Measurements from ENCODE around the gene OR51B2. TPM values are rescaled to one million over a fixed set of nuclear protein-coding genes. Genes with fewer than 3 reads are reported as not detected.
"Not testable (repeated sequence)": the region's sequence is repeated elsewhere in the genome, so short reads cannot be mapped to it uniquely, and the experiment has no call there.

Gene OR51B2
- total and polyA plus RNA-seq, 7 experiments from 2014 or later = not detected

GRCh38 chr11:5363679-5364078 is 39.6 kb upstream of the OR51B2 start:
- no peak overlapping the region for H3K4me3 Mint-ChIP-seq
- H3K4me3 ChIP-seq (ENCODE audit: low read length) = no peak overlapping the region
- intact Hi-C loops (cut with micrococcal nuclease) = no loop called here
- no peak overlapping the region for H3K27ac Mint-ChIP-seq
- DNase-seq = no peak
- H3K27me3 Mint-ChIP-seq = peaks cover 0 to 15% (median 8%) of the 10 kb centered on the region in 5 donors
- H3K27ac ChIP-seq (ENCODE audit: low read depth, low read length) = no peak overlapping the region
- H3K36me3 Mint-ChIP-seq = peaks cover 0 to 4% (median 0%) of the 10 kb centered on the region in 5 donors
- H3K27me3 ChIP-seq (ENCODE audit: control insufficient read depth in 2 of 2, insufficient read depth in 2 of 2, low read length in 2 of 2) = no peaks in the 10 kb centered on the region
- H3K9me3 ChIP-seq (ENCODE audit: control insufficient read depth in 2 of 3, low read length in 3 of 3) = no peaks in the 10 kb centered on the region
- POLR2A ChIA-PET = no interaction called here
- H3K36me3 ChIP-seq (ENCODE audit: control insufficient read depth in 2 of 3, insufficient read depth in 3 of 3, low read length in 3 of 3) = no peaks in the 10 kb centered on the region
- no peak for ATAC-seq
- H3K4me1 ChIP-seq (ENCODE audit: control insufficient read depth in 2 of 2, insufficient read depth in 2 of 2, low read length in 2 of 2) = no peaks in the 10 kb centered on the region
- H3K4me1 Mint-ChIP-seq = no peaks in the 10 kb centered on the region
- H3K9me3 Mint-ChIP-seq = peaks cover 0 to 10% (median 6%) of the 10 kb centered on the region in 11 donors
- CTCF ChIA-PET = no interaction called here

- H3K9me3 Mint-ChIP-seq = peaks cover 0 to 13% (median 6%) of the 10 kb centered on the region in 11 donors
- H3K27ac Mint-ChIP-seq = no peak overlapping the region
- H3K27ac ChIP-seq (ENCODE audit: low read depth, low read length) = no peak overlapping the region
- peaks cover 0 to 15% (median 8%) of the 10 kb centered on the region in 5 donors for H3K27me3 Mint-ChIP-seq
- ATAC-seq = no peak
- no peaks in the 10 kb centered on the region for H3K4me1 Mint-ChIP-seq
- no peaks in the 10 kb centered on the region for H3K9me3 ChIP-seq (ENCODE audit: control insufficient read depth in 2 of 3, low read length in 3 of 3)
- H3K27me3 ChIP-seq (ENCODE audit: control insufficient read depth in 2 of 2, insufficient read depth in 2 of 2, low read length in 2 of 2) = no peaks in the 10 kb centered on the region
- H3K4me1 ChIP-seq (ENCODE audit: control insufficient read depth in 2 of 2, insufficient read depth in 2 of 2, low read length in 2 of 2) = no peaks in the 10 kb centered on the region
- peaks cover 0 to 4% (median 0%) of the 10 kb centered on the region in 5 donors for H3K36me3 Mint-ChIP-seq
- POLR2A ChIA-PET = no interaction called here
- H3K36me3 ChIP-seq (ENCODE audit: control insufficient read depth in 2 of 3, insufficient read depth in 3 of 3, low read length in 3 of 3) = no peaks in the 10 kb centered on the region
- intact Hi-C loops (cut with micrococcal nuclease) = no loop called here
- CTCF ChIA-PET = no interaction called here
- DNase-seq = no peak
- H3K4me3 ChIP-seq (ENCODE audit: low read length) = no peak overlapping the region
- no peak overlapping the region for H3K4me3 Mint-ChIP-seq
Observed at GRCh38 chr11:5362017-5362625, 38.0 kb upstream of the OR51B2 start.

GRCh38 chr11:5356031-5356430 is 31.9 kb upstream of the OR51B2 start:
- H3K4me1 Mint-ChIP-seq; CTCF ChIA-PET; H3K4me1 ChIP-seq (ENCODE audit: control insufficient read depth in 2 of 2, insufficient read depth in 2 of 2, low read length in 2 of 2); POLR2A ChIA-PET; DNase-seq; H3K36me3 ChIP-seq (ENCODE audit: control insufficient read depth in 2 of 3, insufficient read depth in 3 of 3, low read length in 3 of 3); ATAC-seq; H3K36me3 Mint-ChIP-seq; H3K27ac Mint-ChIP-seq; H3K4me3 Mint-ChIP-seq; H3K27ac ChIP-seq (ENCODE audit: low read depth, low read length); H3K27me3 ChIP-seq (ENCODE audit: control insufficient read depth in 2 of 2, insufficient read depth in 2 of 2, low read length in 2 of 2); H3K4me3 ChIP-seq (ENCODE audit: low read length); intact Hi-C loops (cut with micrococcal nuclease); H3K9me3 ChIP-seq (ENCODE audit: control insufficient read depth in 2 of 3, low read length in 3 of 3): not testable (repeated sequence)
- Mint-ChIP-seq H3K27me3 (peaks cover 0 to 11% (median 7%) of the 10 kb centered on the region in 5 donors), H3K9me3 (peaks cover 0 to 12% (median 1%) of the 10 kb centered on the region in 11 donors)

GRCh38 chr11:5351208-5351607 is 27.1 kb upstream of the OR51B2 start, which contains the start of gene OR51B6:
Gene OR51B6 (plus strand): TSS chr11:5351508. CDS start chr11:5351508, 0 bp downstream.
- Histone ChIP-seq H3K36me3 (ENCODE audit: control insufficient read depth in 2 of 3, insufficient read depth in 3 of 3, low read length in 3 of 3) (no peaks in the 10 kb centered on the region), H3K4me1 (ENCODE audit: control insufficient read depth in 2 of 2, insufficient read depth in 2 of 2, low read length in 2 of 2) (no peaks in the 10 kb centered on the region), H3K9me3 (ENCODE audit: control insufficient read depth in 2 of 3, low read length in 3 of 3) (no peaks in the 10 kb centered on the region), H3K27me3 (ENCODE audit: control insufficient read depth in 2 of 2, insufficient read depth in 2 of 2, low read length in 2 of 2) (no peaks in the 10 kb centered on the region), H3K27ac (ENCODE audit: low read depth, low read length) (no peak within 1 kb of the TSS), H3K4me3 (ENCODE audit: low read length) (no peak within 1 kb of the TSS)
- POLR2A ChIA-PET = no interaction called here
- H3K27me3 Mint-ChIP-seq = peaks cover 0 to 15% (median 11%) of the 10 kb centered on the region in 5 donors
- CTCF ChIA-PET = no interaction called here
- no peak within 1 kb of the TSS for H3K4me3 Mint-ChIP-seq
- intact Hi-C loops (cut with micrococcal nuclease) = no loop called here
- peaks cover 0 to 5% (median 0%) of the 10 kb centered on the region in 11 donors for H3K9me3 Mint-ChIP-seq
- H3K36me3 Mint-ChIP-seq = peaks cover 0 to 3% (median 0%) of the 10 kb centered on the region in 5 donors
- no peak for DNase-seq
- no peak for ATAC-seq
- H3K27ac Mint-ChIP-seq = no peak within 1 kb of the TSS
- no peaks in the 10 kb centered on the region for H3K4me1 Mint-ChIP-seq

GRCh38 chr11:5349550-5349949 is 25.5 kb upstream of the OR51B2 start:
- Mint-ChIP-seq H3K9me3 (peaks cover 0 to 5% (median 0%) of the 10 kb centered on the region in 11 donors), H3K36me3 (no peaks in the 10 kb centered on the region), H3K27me3 (peaks cover 0 to 11% (median 10%) of the 10 kb centered on the region in 5 donors), H3K4me1 (no peaks in the 10 kb centered on the region), H3K27ac (no peak overlapping the region), H3K4me3 (no peak overlapping the region)
- DNase-seq (no peak), ATAC-seq (no peak)
- intact Hi-C loops (cut with micrococcal nuclease) = no loop called here
- Histone ChIP-seq H3K27ac (ENCODE audit: low read depth, low read length) (no peak overlapping the region), H3K36me3 (ENCODE audit: control insufficient read depth in 2 of 3, insufficient read depth in 3 of 3, low read length in 3 of 3) (no peaks in the 10 kb centered on the region), H3K4me1 (ENCODE audit: control insufficient read depth in 2 of 2, insufficient read depth in 2 of 2, low read length in 2 of 2) (no peaks in the 10 kb centered on the region), H3K4me3 (ENCODE audit: low read length) (no peak overlapping the region), H3K9me3 (ENCODE audit: control insufficient read depth in 2 of 3, low read length in 3 of 3) (no peaks in the 10 kb centered on the region), H3K27me3 (ENCODE audit: control insufficient read depth in 2 of 2, insufficient read depth in 2 of 2, low read length in 2 of 2) (no peaks in the 10 kb centered on the region)
- POLR2A ChIA-PET = interaction anchor here (0.7 kb wide), 1 partner anchor 361 kb away, joined by 3 read pairs; no protein-coding TSS in a partner anchor
- CTCF ChIA-PET = no interaction called here

- no peaks in the 10 kb centered on the region for H3K36me3 ChIP-seq (ENCODE audit: control insufficient read depth in 2 of 3, insufficient read depth in 3 of 3, low read length in 3 of 3)
- H3K27ac Mint-ChIP-seq = no peak overlapping the region
- POLR2A ChIA-PET = interaction anchor here (0.7 kb wide), 1 partner anchor 360 kb away, joined by 3 read pairs; no protein-coding TSS in a partner anchor
- no peak overlapping the region for H3K4me3 Mint-ChIP-seq
- no peak overlapping the region for H3K4me3 ChIP-seq (ENCODE audit: low read length)
- intact Hi-C loops (cut with micrococcal nuclease) = no loop called here
- no peaks in the 10 kb centered on the region for H3K9me3 ChIP-seq (ENCODE audit: control insufficient read depth in 2 of 3, low read length in 3 of 3)
- DNase-seq = no peak
- H3K27ac ChIP-seq (ENCODE audit: low read depth, low read length) = no peak overlapping the region
- H3K9me3 Mint-ChIP-seq = peaks cover 0 to 5% (median 0%) of the 10 kb centered on the region in 11 donors
- no peak for ATAC-seq
- H3K4me1 ChIP-seq (ENCODE audit: control insufficient read depth in 2 of 2, insufficient read depth in 2 of 2, low read length in 2 of 2) = no peaks in the 10 kb centered on the region
- no peaks in the 10 kb centered on the region for H3K36me3 Mint-ChIP-seq
- CTCF ChIA-PET = no interaction called here
- H3K4me1 Mint-ChIP-seq = no peaks in the 10 kb centered on the region
- H3K27me3 ChIP-seq (ENCODE audit: control insufficient read depth in 2 of 2, insufficient read depth in 2 of 2, low read length in 2 of 2) = no peaks in the 10 kb centered on the region
- peaks cover 0 to 11% (median 8%) of the 10 kb centered on the region in 5 donors for H3K27me3 Mint-ChIP-seq
Observed at GRCh38 chr11:5348551-5349194, 24.6 kb upstream of the OR51B2 start.

GRCh38 chr11:5345831-5346230 is 21.7 kb upstream of the OR51B2 start:
- Histone ChIP-seq H3K9me3 (ENCODE audit: control insufficient read depth in 2 of 3, low read length in 3 of 3) (no peaks in the 10 kb centered on the region), H3K4me3 (ENCODE audit: low read length) (no peak overlapping the region), H3K36me3 (ENCODE audit: control insufficient read depth in 2 of 3, insufficient read depth in 3 of 3, low read length in 3 of 3) (no peaks in the 10 kb centered on the region), H3K27ac (ENCODE audit: low read depth, low read length) (no peak overlapping the region), H3K4me1 (ENCODE audit: control insufficient read depth in 2 of 2, insufficient read depth in 2 of 2, low read length in 2 of 2) (no peaks in the 10 kb centered on the region), H3K27me3 (ENCODE audit: control insufficient read depth in 2 of 2, insufficient read depth in 2 of 2, low read length in 2 of 2) (no peaks in the 10 kb centered on the region)
- Mint-ChIP-seq H3K36me3 (no peaks in the 10 kb centered on the region), H3K27me3 (peaks cover 0 to 11% (median 0%) of the 10 kb centered on the region in 5 donors), H3K4me1 (no peaks in the 10 kb centered on the region), H3K9me3 (no peaks in the 10 kb centered on the region), H3K4me3 (no peak overlapping the region), H3K27ac (no peak overlapping the region)
- intact Hi-C loops (cut with micrococcal nuclease) = no loop called here
- DNase-seq (no peak), ATAC-seq (no peak)
- ChIA-PET POLR2A (no interaction called here), CTCF (no interaction called here)

Data from naive thymus-derived CD4-positive, alpha-beta T cell (primary cell).